ENCODE results near the gene TMEM164.

Gene TMEM164

DNA sequence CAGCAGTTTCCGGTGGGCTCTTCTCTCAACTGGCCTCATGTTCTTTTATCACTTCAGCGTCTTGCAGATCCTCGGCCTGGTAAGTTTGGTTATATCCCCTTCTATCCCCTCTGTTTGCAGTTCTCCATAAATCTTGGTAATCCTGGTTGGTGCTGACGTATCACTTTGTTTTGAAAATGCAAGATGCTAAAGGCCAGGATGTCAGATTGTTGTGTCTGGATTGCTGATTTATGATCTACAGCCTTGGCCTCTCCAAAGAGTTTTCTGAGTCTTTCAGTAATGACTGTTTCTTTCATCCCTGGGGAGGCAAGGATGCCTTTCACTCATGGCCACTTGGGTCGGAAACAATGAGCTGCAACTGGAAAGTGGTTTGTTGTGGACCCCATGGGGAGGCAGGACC is 168.5 kb downstream of the TMEM164 start:
- DNase-seq: no peak
- Histone ChIP-seq H3K27me3 (no peaks in the 10 kb centered on the region), H3K4me1 (no peaks in the 10 kb centered on the region), H3K9me3 (no peaks in the 10 kb centered on the region), H3K36me3 (no peaks in the 10 kb centered on the region), H3K4me3 (ENCODE audit: low read depth, low read length) (no peak overlapping the region)
- TF ChIP-seq, protein P1, sequence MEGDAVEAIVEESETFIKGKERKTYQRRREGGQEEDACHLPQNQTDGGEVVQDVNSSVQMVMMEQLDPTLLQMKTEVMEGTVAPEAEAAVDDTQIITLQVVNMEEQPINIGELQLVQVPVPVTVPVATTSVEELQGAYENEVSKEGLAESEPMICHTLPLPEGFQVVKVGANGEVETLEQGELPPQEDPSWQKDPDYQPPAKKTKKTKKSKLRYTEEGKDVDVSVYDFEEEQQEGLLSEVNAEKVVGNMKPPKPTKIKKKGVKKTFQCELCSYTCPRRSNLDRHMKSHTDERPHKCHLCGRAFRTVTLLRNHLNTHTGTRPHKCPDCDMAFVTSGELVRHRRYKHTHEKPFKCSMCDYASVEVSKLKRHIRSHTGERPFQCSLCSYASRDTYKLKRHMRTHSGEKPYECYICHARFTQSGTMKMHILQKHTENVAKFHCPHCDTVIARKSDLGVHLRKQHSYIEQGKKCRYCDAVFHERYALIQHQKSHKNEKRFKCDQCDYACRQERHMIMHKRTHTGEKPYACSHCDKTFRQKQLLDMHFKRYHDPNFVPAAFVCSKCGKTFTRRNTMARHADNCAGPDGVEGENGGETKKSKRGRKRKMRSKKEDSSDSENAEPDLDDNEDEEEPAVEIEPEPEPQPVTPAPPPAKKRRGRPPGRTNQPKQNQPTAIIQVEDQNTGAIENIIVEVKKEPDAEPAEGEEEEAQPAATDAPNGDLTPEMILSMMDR (IDR thresholded peaks at IDR 0.05; ENCODE audit: low read depth, low read length): no peak

DNA sequence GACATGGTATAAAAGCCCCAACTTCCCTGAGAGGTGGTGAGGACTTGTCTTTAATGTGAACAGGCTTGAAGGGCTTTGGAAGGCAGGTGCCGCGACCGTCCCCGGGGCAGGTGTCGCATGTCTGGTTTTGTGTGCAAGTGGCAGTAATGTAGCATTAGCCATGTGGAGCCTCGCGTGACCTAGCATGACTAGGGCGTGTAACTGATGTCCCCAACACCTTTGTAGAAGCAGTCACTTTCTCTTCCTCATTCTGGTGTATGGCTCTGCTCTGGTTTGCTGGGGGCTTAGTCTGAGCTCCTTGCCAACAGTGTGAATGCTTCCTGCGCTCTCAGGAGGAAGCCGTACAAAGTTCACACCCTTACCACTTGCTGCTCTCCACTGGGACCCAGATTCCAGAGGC is 169.3 kb downstream of the TMEM164 start:
- TF ChIP-seq, protein P1 (IDR thresholded peaks at IDR 0.05; ENCODE audit: low read depth, low read length): no peak
- no peaks in the 10 kb centered on the region for H3K36me3 ChIP-seq
- no peaks in the 10 kb centered on the region for H3K4me1 ChIP-seq
- H3K9me3 ChIP-seq: no peaks in the 10 kb centered on the region
- no peaks in the 10 kb centered on the region for H3K27me3 ChIP-seq
- no peak for DNase-seq
- no peak overlapping the region for H3K4me3 ChIP-seq (ENCODE audit: low read depth, low read length)

DNA sequence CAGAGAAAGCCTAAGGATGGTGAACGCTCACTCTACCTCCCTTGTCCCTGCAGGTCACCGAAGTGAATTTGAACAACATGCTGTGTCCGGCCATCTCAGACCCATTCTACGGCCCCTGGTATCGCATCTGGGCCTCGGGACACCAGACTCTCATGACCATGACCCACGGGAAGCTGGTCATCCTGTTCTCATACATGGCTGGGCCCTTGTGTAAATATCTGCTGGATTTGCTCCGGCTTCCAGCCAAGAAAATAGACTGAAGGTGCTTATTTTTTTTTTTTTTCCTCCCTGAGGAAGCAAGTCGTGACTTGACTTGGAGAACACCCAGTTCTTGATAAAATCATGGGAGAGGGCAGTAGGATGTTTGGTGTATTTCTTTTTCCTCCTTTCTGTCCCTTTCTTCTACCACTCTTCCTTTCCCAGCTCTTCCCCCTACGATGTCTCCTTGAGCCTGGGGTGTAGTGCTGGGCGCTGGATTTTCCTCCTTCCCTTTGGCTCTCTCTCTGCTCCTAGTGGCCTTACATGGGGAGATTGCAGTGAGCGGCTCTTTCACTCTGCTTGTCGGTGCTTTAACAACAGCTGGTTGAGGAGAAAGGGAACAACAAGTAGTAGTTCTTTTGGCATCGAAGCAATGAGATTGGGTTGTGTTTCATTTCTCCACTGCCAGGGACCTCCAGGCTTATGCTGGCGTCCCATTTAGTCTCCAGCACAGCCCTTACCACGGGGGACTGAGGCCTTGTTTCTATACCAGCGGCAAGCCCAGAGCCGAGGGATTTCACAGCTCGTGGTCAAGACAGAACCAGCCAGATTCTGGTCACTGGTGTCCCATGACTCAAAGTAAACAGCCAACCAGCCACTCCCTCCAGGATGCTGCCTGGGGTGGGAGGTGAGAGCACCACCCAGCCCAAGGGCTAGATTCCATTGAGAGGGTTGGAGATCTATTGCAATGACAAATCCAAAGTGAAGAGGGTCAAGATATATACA is 170.6 kb downstream of the TMEM164 start:
- Histone ChIP-seq H3K27me3 (no peaks in the 10 kb centered on the region), H3K9me3 (no peaks in the 10 kb centered on the region), H3K4me1 (no peaks in the 10 kb centered on the region), H3K4me3 (ENCODE audit: low read depth, low read length) (no peak overlapping the region), H3K36me3 (no peaks in the 10 kb centered on the region)
- DNase-seq: no peak
- TF ChIP-seq, protein P1 (IDR thresholded peaks at IDR 0.05; ENCODE audit: low read depth, low read length): no peak

DNA sequence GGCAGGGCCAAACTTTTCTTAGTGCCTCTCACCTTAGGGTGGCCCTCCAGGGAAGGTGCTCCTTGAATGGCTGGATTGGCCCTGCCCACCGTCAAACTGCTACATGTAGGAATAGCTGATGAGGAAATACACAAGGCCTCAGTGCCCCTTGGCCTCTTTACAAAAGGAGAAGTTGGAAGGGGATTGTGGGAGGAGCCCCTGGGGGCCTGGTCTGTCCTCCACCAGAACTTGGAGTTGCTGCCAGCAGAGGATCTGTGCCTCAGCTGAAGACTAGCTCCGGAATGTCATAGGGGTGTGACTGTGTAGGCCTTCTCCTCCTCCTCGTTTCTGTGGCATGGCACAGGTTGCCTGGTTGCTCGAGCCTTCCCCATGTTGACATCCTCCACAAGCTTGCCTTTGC is 172.2 kb downstream of the TMEM164 start:
- no peaks in the 10 kb centered on the region for H3K36me3 ChIP-seq
- TF ChIP-seq, protein P1 (IDR thresholded peaks at IDR 0.05; ENCODE audit: low read depth, low read length): no peak
- no peaks in the 10 kb centered on the region for H3K9me3 ChIP-seq
- no peak for DNase-seq
- H3K4me1 ChIP-seq: no peaks in the 10 kb centered on the region
- no peaks in the 10 kb centered on the region for H3K27me3 ChIP-seq
- H3K4me3 ChIP-seq (ENCODE audit: low read depth, low read length): no peak overlapping the region

DNA sequence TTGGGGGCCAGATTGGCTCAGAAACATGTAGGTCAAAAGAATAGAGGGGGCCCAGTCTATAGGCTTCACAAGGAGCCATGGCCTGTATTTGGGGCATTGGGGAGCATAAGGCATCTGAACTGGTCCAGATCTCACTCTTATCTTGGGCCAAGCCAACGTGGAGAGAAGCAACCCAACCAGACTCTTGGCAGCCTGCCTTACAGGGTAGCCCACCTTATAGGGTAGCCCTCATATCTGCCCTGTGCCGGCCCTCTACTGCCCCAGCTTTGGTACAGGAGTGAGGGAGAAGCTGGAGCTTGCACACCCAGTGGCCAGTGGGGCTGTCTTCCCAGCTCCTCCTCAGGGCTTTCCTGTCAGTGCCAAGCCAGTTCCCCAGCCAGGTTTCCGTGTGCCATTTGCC is 172.8 kb downstream of the TMEM164 start:
- TF ChIP-seq, protein P1 (IDR thresholded peaks at IDR 0.05; ENCODE audit: low read depth, low read length): no peak
- Histone ChIP-seq H3K36me3 (no peaks in the 10 kb centered on the region), H3K27me3 (no peaks in the 10 kb centered on the region), H3K4me3 (ENCODE audit: low read depth, low read length) (no peak overlapping the region), H3K9me3 (no peaks in the 10 kb centered on the region), H3K4me1 (no peaks in the 10 kb centered on the region)
- DNase-seq: no peak
